WTC11 (cell line): Measurements from ENCODE around the gene UBL4A. TPM values are rescaled to one million over a fixed set of nuclear protein-coding genes. Genes with fewer than 3 reads are reported as not detected.

ENCODE experiments used
- ATAC-seq: fragments of 200-7000 bp; cut with Tn5 transposase; 2 replicates; pipeline ENCODE4 v1.10.0; 2021; ENCODE audit warnings: mild to moderate bottlenecking, moderate library complexity
- CTCF ChIA-PET: fragments of 300-600 bp; sonication (Branson Sonifier 250); formaldehyde crosslinking; loops from one replicate; lab custom pipeline; 2021; ENCODE audit warnings: antibody characterized with exemption; lab: Charles Lee
- POLR2A ChIA-PET: fragments of 350-600 bp; sonication (Branson Sonifier 250); formaldehyde crosslinking; loops from one replicate; lab custom pipeline; 2021; ENCODE audit warnings: antibody characterized with exemption; lab: Charles Lee
- DNase-seq: peaks from one replicate; pipeline ENCODE4 v3.0.0; 2021; ENCODE audit warnings: low spot score
- H3K27ac Mint-ChIP-seq: 2 replicates; pipeline ENCODE4 v1.8.0; 2021; ENCODE audit warnings: mixed read lengths
- H3K27me3 Mint-ChIP-seq: 2 replicates; pipeline ENCODE4 v1.8.0; 2021; ENCODE audit warnings: low read depth, mild to moderate bottlenecking, moderate library complexity, mixed read lengths
- H3K36me3 Mint-ChIP-seq: 2 replicates; pipeline ENCODE4 v1.8.0; 2021; ENCODE audit warnings: mixed read lengths
- H3K4me1 Mint-ChIP-seq: 2 replicates; pipeline ENCODE4 v1.8.0; 2022; ENCODE audit warnings: mixed read lengths
- H3K4me3 Mint-ChIP-seq: 2 replicates; pipeline ENCODE4 v1.8.0; 2021; ENCODE audit warnings: mild to moderate bottlenecking, moderate library complexity, mixed read lengths
- H3K9me3 Mint-ChIP-seq: 2 replicates; pipeline ENCODE4 v1.8.0; 2021; ENCODE audit warnings: mixed read lengths
- CBFB ChIP-seq: sonication (generic); formaldehyde crosslinking; IDR thresholded peaks from 2 replicates; pipeline ENCODE4 v1.8.1; 2022; ENCODE audit warnings: mild to moderate bottlenecking, low read depth, missing genetic modification reagents
- ESRRA ChIP-seq: sonication (generic); formaldehyde crosslinking; IDR thresholded peaks from 2 replicates; pipeline ENCODE4 v1.8.1; 2022; ENCODE audit warnings: mild to moderate bottlenecking, missing genetic modification reagents, borderline replicate concordance
- FOXK1 ChIP-seq: sonication (generic); formaldehyde crosslinking; IDR thresholded peaks from 2 replicates; pipeline ENCODE4 v1.8.0; 2022; ENCODE audit warnings: mild to moderate bottlenecking, moderate library complexity, missing genetic modification reagents
- FOXP1 ChIP-seq: sonication (generic); formaldehyde crosslinking; IDR thresholded peaks from 2 replicates; pipeline ENCODE4 v1.8.0; 2022; ENCODE audit warnings: missing genetic modification reagents, mild to moderate bottlenecking, moderate library complexity, borderline replicate concordance
- GABPB1 ChIP-seq: sonication (generic); formaldehyde crosslinking; IDR thresholded peaks from 2 replicates; pipeline ENCODE4 v1.8.1; 2023; ENCODE audit warnings: mild to moderate bottlenecking, missing genetic modification reagents
- GTF2I ChIP-seq: fragments of 250-450 bp; sonication (Bioruptor Pico); conservative IDR thresholded peaks from 2 replicates; pipeline ENCODE4 v1.4.0; 2021; ENCODE audit warnings: mild to moderate bottlenecking
- JAZF1 ChIP-seq: fragments of 250-450 bp; sonication (Bioruptor Pico); IDR thresholded peaks from 2 replicates; pipeline ENCODE4 v1.9.0; 2021; ENCODE audit warnings: moderate library complexity, mild to moderate bottlenecking, inconsistent platforms
- KAT7 ChIP-seq: sonication (generic); formaldehyde crosslinking; IDR thresholded peaks from 2 replicates; pipeline ENCODE4 v1.8.1; 2023; ENCODE audit warnings: missing genetic modification reagents, mild to moderate bottlenecking, borderline replicate concordance
- MYBL2 ChIP-seq: sonication (generic); formaldehyde crosslinking; IDR thresholded peaks from 2 replicates; pipeline ENCODE4 v1.8.1; 2023; ENCODE audit warnings: mild to moderate bottlenecking, moderate library complexity, missing genetic modification reagents
- PRRX2 ChIP-seq: fragments of 250-450 bp; sonication (Bioruptor Pico); IDR thresholded peaks from 2 replicates; pipeline ENCODE4 v1.8.0; 2021; ENCODE audit warnings: mild to moderate bottlenecking
- SOX15 ChIP-seq: fragments of 250-450 bp; sonication (Bioruptor Pico); IDR thresholded peaks from 2 replicates; pipeline ENCODE4 v1.9.0; 2021; ENCODE audit warnings: mild to moderate bottlenecking
- STAT6 ChIP-seq: sonication (generic); formaldehyde crosslinking; conservative IDR thresholded peaks from 2 replicates; pipeline ENCODE4 v1.8.1; 2023; ENCODE audit warnings: mild to moderate bottlenecking, low read depth, missing genetic modification reagents, moderate library complexity
- TCF7 ChIP-seq: sonication (generic); formaldehyde crosslinking; IDR thresholded peaks from 2 replicates; pipeline ENCODE4 v1.8.0; 2022; ENCODE audit warnings: mild to moderate bottlenecking, low read depth, missing genetic modification reagents, moderate library complexity
- TEAD4 ChIP-seq: sonication (generic); formaldehyde crosslinking; IDR thresholded peaks from 2 replicates; pipeline ENCODE4 v1.8.0; 2022; ENCODE audit warnings: mild to moderate bottlenecking, missing genetic modification reagents
- TP53 ChIP-seq: sonication (generic); formaldehyde crosslinking; IDR thresholded peaks from 2 replicates; pipeline ENCODE4 v1.8.1; 2023; ENCODE audit warnings: mild to moderate bottlenecking, missing genetic modification reagents
- ZNF232 ChIP-seq: sonication (generic); formaldehyde crosslinking; IDR thresholded peaks from 2 replicates; pipeline ENCODE4 v1.8.0; 2022; ENCODE audit warnings: mild to moderate bottlenecking, missing genetic modification reagents
- ZNF317 ChIP-seq: sonication (generic); formaldehyde crosslinking; IDR thresholded peaks from 2 replicates; pipeline ENCODE4 v1.8.1; 2023; ENCODE audit warnings: low read depth, mild to moderate bottlenecking, moderate library complexity, missing genetic modification reagents, borderline replicate concordance
- ZNF396 ChIP-seq: fragments of 250-450 bp; sonication (Bioruptor Pico); IDR thresholded peaks from 2 replicates; pipeline ENCODE4 v1.8.0; 2021; ENCODE audit warnings: mild to moderate bottlenecking, moderate library complexity, borderline replicate concordance
- ZNF671 ChIP-seq: fragments of 250-450 bp; sonication (Bioruptor Pico); IDR thresholded peaks from 2 replicates; pipeline ENCODE4 v1.8.0; 2021; ENCODE audit warnings: mild to moderate bottlenecking
- total RNA-seq: library from RNA; stranded (reverse); gene quantifications from 3 replicates; pipeline ENCODE4 v1.2.3, GENCODE V29; 2021
- TF ChIP-seq, protein P1 (sequence below): fragments of 250-450 bp; sonication (Bioruptor Pico); conservative IDR thresholded peaks from 2 replicates; pipeline ENCODE4 v1.9.0; 2021; ENCODE audit warnings: mild to moderate bottlenecking
- TF ChIP-seq, protein P2 (sequence below): sonication (generic); formaldehyde crosslinking; IDR thresholded peaks from 2 replicates; pipeline ENCODE4 v1.8.0; 2022; ENCODE audit warnings: missing genetic modification reagents
- TF ChIP-seq, protein P3 (sequence below): sonication (generic); formaldehyde crosslinking; IDR thresholded peaks from 2 replicates; pipeline ENCODE4 v1.8.1; 2023; ENCODE audit warnings: mild to moderate bottlenecking, moderate library complexity, missing genetic modification reagents
- TF ChIP-seq, protein P4 (sequence below): sonication (generic); formaldehyde crosslinking; IDR thresholded peaks from 2 replicates; pipeline ENCODE4 v1.8.1; 2022; ENCODE audit warnings: mild to moderate bottlenecking, missing genetic modification reagents, moderate library complexity, borderline replicate concordance

The UBL4A gene
- total RNA-seq, 1 experiment from 2014 or later, result 34.0 TPM

DNA sequence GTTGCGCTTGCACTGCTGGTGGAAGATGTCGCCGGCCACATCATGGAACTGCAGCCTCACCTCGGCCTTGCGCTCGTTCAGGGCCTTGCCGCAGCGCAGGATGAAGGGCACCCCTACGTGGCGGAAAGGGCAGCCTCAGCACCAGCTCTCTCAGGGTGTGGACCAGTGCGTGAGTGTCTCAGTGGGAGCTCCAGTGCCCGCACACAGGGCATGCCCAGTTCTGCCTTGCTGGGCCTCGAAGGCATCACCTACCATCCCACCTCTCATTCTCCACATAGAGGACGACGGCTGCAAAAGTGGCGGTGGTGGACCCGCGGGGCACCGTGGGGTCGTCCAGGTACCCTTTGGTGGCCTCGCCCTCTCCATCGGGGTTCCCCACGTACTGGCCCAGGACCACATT lies 46.3 kb upstream of the UBL4A start (continued):
- no peak for TF ChIP-seq MYBL2 (CRISPR knock-in tag)
- TF ChIP-seq ZNF317 (CRISPR knock-in tag), result no peak
- no peak for TF ChIP-seq TCF7 (CRISPR knock-in tag)
- TF ChIP-seq ZNF232 (CRISPR knock-in tag), result no peak
- no peak for TF ChIP-seq GTF2I (CRISPR knock-in tag)

DNA sequence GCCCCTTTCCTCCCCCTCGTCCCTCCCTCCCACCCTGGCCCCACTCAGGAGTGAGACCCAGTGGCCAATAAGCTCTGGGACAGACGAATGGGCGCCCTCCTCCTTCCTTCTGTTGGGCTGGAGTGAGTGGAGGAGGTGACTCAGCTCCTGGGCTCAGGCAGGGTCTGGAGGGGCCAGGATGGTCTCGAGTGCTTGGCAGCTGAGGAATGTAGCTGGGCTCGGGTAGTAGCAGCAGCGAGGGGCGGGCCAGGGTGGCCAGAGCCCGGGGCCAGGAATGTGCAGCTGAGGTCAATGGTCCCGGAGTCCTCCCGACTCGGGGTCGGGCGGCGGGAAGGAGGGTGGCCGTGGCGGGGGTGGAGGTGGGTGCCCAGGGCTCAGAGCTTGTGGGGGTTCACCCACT lies 45.2 kb upstream of the UBL4A start:
- ChIA-PET POLR2A (no interaction called here), CTCF (interaction anchor here (0.6 to 0.9 kb wide), 2 partner anchors 12 to 148 kb away, joined by 3 to 4 read pairs; no protein-coding TSS in a partner anchor)
- H3K4me1 Mint-ChIP-seq, result peaks cover 7% of the 10 kb centered on the region; the same call in 1 of the 2 replicates
- no peak for TF ChIP-seq TP53 (CRISPR knock-in tag)
- TF ChIP-seq, protein P1, sequence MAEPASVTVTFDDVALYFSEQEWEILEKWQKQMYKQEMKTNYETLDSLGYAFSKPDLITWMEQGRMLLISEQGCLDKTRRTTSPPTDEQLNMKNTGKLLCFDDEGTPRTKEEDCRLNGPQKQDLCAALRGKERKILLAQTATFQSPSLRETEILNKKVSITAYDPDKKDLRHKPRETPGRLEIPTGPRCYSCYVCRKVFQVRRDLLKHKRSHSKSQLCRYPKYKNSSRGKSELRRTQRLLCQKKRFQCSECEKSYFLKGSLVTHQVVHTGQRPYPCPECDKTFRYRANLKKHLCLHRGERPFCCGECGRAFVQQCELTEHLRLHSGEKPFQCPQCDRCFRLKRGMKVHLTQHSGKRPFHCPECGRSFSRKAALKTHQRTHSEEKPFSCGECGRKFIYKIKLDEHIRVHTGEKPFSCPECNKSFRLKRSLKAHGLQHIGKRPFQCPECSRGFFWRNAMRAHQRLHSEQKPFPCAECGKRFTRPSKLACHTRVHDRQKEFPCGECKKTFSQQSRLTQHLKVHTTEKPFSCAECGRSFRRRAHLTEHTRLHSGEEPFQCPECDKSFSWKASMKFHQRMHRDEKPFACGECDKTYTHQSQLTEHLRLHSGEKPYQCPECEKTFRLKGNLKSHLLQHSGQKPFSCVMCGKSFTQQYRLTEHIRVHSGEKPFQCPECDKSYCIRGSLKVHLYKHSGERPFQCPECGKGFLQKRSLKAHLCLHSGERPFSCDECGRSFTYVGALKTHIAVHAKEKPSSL (CRISPR knock-in tag), result no peak
- TF ChIP-seq JAZF1 (CRISPR knock-in tag), result no peak
- TF ChIP-seq, protein P2, sequence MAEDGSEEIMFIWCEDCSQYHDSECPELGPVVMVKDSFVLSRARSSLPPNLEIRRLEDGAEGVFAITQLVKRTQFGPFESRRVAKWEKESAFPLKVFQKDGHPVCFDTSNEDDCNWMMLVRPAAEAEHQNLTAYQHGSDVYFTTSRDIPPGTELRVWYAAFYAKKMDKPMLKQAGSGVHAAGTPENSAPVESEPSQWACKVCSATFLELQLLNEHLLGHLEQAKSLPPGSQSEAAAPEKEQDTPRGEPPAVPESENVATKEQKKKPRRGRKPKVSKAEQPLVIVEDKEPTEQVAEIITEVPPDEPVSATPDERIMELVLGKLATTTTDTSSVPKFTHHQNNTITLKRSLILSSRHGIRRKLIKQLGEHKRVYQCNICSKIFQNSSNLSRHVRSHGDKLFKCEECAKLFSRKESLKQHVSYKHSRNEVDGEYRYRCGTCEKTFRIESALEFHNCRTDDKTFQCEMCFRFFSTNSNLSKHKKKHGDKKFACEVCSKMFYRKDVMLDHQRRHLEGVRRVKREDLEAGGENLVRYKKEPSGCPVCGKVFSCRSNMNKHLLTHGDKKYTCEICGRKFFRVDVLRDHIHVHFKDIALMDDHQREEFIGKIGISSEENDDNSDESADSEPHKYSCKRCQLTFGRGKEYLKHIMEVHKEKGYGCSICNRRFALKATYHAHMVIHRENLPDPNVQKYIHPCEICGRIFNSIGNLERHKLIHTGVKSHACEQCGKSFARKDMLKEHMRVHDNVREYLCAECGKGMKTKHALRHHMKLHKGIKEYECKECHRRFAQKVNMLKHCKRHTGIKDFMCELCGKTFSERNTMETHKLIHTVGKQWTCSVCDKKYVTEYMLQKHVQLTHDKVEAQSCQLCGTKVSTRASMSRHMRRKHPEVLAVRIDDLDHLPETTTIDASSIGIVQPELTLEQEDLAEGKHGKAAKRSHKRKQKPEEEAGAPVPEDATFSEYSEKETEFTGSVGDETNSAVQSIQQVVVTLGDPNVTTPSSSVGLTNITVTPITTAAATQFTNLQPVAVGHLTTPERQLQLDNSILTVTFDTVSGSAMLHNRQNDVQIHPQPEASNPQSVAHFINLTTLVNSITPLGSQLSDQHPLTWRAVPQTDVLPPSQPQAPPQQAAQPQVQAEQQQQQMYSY (CRISPR knock-in tag), result no peak
- no peak for TF ChIP-seq ZNF396 (CRISPR knock-in tag)
- TF ChIP-seq ZNF671, result no peak
- TF ChIP-seq PRRX2 (CRISPR knock-in tag), result no peak
- TF ChIP-seq GABPB1, result no peak
- TF ChIP-seq TEAD4 (CRISPR knock-in tag), result no peak
- no peak for TF ChIP-seq SOX15 (CRISPR knock-in tag)
- TF ChIP-seq STAT6 (CRISPR knock-in tag), result no peak
- TF ChIP-seq CBFB (CRISPR knock-in tag), result no peak
- no peak for TF ChIP-seq FOXK1
- TF ChIP-seq, protein P3, sequence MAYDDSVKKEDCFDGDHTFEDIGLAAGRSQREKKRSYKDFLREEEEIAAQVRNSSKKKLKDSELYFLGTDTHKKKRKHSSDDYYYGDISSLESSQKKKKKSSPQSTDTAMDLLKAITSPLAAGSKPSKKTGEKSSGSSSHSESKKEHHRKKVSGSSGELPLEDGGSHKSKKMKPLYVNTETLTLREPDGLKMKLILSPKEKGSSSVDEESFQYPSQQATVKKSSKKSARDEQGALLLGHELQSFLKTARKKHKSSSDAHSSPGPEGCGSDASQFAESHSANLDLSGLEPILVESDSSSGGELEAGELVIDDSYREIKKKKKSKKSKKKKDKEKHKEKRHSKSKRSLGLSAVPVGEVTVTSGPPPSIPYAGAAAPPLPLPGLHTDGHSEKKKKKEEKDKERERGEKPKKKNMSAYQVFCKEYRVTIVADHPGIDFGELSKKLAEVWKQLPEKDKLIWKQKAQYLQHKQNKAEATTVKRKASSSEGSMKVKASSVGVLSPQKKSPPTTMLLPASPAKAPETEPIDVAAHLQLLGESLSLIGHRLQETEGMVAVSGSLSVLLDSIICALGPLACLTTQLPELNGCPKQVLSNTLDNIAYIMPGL, result no peak
- TF ChIP-seq FOXP1 (CRISPR knock-in tag), result no peak
- no peak for TF ChIP-seq ESRRA
- TF ChIP-seq, protein P4, sequence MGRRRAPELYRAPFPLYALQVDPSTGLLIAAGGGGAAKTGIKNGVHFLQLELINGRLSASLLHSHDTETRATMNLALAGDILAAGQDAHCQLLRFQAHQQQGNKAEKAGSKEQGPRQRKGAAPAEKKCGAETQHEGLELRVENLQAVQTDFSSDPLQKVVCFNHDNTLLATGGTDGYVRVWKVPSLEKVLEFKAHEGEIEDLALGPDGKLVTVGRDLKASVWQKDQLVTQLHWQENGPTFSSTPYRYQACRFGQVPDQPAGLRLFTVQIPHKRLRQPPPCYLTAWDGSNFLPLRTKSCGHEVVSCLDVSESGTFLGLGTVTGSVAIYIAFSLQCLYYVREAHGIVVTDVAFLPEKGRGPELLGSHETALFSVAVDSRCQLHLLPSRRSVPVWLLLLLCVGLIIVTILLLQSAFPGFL, result no peak
- TF ChIP-seq KAT7 (CRISPR knock-in tag), result no peak
- no peak for ATAC-seq
- no peak overlapping the region for H3K4me3 Mint-ChIP-seq
- H3K27ac Mint-ChIP-seq, result no peak overlapping the region
- no peaks in the 10 kb centered on the region for H3K9me3 Mint-ChIP-seq
- DNase-seq, result no peak
- H3K27me3 Mint-ChIP-seq, result no peaks in the 10 kb centered on the region; the same call in 1 of the 2 replicates
- H3K36me3 Mint-ChIP-seq, result peaks cover 12% of the 10 kb centered on the region; the same call in 1 of the 2 replicates
